HepG2 (cell line): ENCODE data around the gene MRFAP1L1. TPM values are rescaled to one million over a fixed set of nuclear protein-coding genes. Genes with fewer than 3 reads are reported as not detected.
A peak's percentile ranks its signal among the peaks of the same experiment; 100 is the strongest.

Source experiments
- EEA1 ChIP-seq: sonication (generic); formaldehyde crosslinking; IDR thresholded peaks from 2 replicates; pipeline ENCODE4 v1.5.1; 2020; ENCODE audit warnings: mild to moderate bottlenecking, missing genetic modification reagents, borderline replicate concordance
- KLF16 ChIP-seq, 2 experiments: sonication (generic) in 1 of 2; formaldehyde crosslinking in 1 of 2; IDR thresholded peaks; 2 replicates each; pipeline versions ENCODE4 v1.6.1 to v1.8.0; 2016 to 2023; ENCODE audit warnings: missing genetic modification reagents in 2 of 2, missing compliant biosample characterization in 1 of 2
- KMT2A ChIP-seq: sonication (generic); formaldehyde crosslinking; IDR thresholded peaks from 2 replicates; pipeline ENCODE4 v1.4.0; 2020; ENCODE audit warnings: missing genetic modification reagents
- RCOR2 ChIP-seq: IDR thresholded peaks from 2 replicates; pipeline ENCODE4 v1.6.1; 2016; ENCODE audit warnings: missing biosample characterization, missing genetic modification reagents
- RFXAP ChIP-seq: sonication (generic); formaldehyde crosslinking; IDR thresholded peaks from 2 replicates; pipeline ENCODE4 v1.4.0; 2020; ENCODE audit warnings: missing genetic modification reagents, borderline replicate concordance
- SRSF9 ChIP-seq: fragments of 200-400 bp; formaldehyde crosslinking; IDR thresholded peaks from 2 replicates; pipeline ENCODE4 v1.6.1; 2018; ENCODE audit warnings: borderline replicate concordance, mild to moderate bottlenecking, low read depth, low read length; ENCODE audit not compliant: insufficient read depth, poor library complexity, severe bottlenecking
- ZNF101 ChIP-seq: sonication (generic); formaldehyde crosslinking; IDR thresholded peaks from 2 replicates; pipeline ENCODE4 v1.4.0; 2020; ENCODE audit warnings: mild to moderate bottlenecking, low read depth, missing genetic modification reagents, borderline replicate concordance
- ZNF317 ChIP-seq: sonication (generic); formaldehyde crosslinking; IDR thresholded peaks from 2 replicates; pipeline ENCODE4 v1.5.0; 2020; ENCODE audit warnings: mild to moderate bottlenecking, missing genetic modification reagents
- ZNF441 ChIP-seq: sonication (generic); formaldehyde crosslinking; IDR thresholded peaks from 2 replicates; pipeline ENCODE4 v1.7.0; 2021; ENCODE audit warnings: missing genetic modification reagents, borderline replicate concordance
- ZNF543 ChIP-seq: sonication (generic); formaldehyde crosslinking; IDR thresholded peaks from 2 replicates; pipeline ENCODE4 v1.4.0; 2020; ENCODE audit warnings: mild to moderate bottlenecking, missing genetic modification reagents
- ZNF772 ChIP-seq: sonication (generic); formaldehyde crosslinking; IDR thresholded peaks from 2 replicates; pipeline ENCODE4 v1.5.0; 2020; ENCODE audit warnings: mild to moderate bottlenecking, missing genetic modification reagents
- ZNF878 ChIP-seq: sonication (generic); formaldehyde crosslinking; IDR thresholded peaks from 2 replicates; pipeline ENCODE4 v1.8.1; 2023; ENCODE audit warnings: mild to moderate bottlenecking, missing genetic modification reagents, moderate library complexity
- polyA plus RNA-seq, 8 experiments: library from polyadenylated mRNA; depleted of rRNA in 3 of 8; stranded (reverse) in 7 of 8; unstranded in 1 of 8; fragments of >200 nt; fragmentation: Illumina TruSeq in 4 of 8; extraction: Trizol in 4 of 8; gene quantifications; 2 replicates each; pipeline versions ENCODE4 v1.2.1 to v1.2.3, GENCODE V29; 2011 to 2016; ENCODE audit warnings: low read depth in 4 of 8, missing spikeins in 1 of 8, mixed read lengths in 1 of 8; ENCODE audit not compliant: insufficient read depth in 1 of 8
- total RNA-seq, 5 experiments: library from RNA; depleted of rRNA; stranded (reverse); fragments of >200 nt; fragmentation: Illumina TruSeq; extraction: Trizol; gene quantifications; 2 replicates each; pipeline ENCODE4 v1.2.3, GENCODE V29; 2016; ENCODE audit warnings: low read depth in 1 of 5
- TF ChIP-seq, protein P1 (sequence below): IDR thresholded peaks from 2 replicates; pipeline ENCODE4 v1.6.1; 2018; ENCODE audit warnings: missing genetic modification reagents, mild to moderate bottlenecking, missing compliant biosample characterization
- TF ChIP-seq, protein P2 (sequence below): sonication (generic); formaldehyde crosslinking; IDR thresholded peaks from 2 replicates; pipeline ENCODE4 v1.8.1; 2022; ENCODE audit warnings: mild to moderate bottlenecking, missing genetic modification reagents
- TF ChIP-seq, protein P3 (sequence below): sonication (generic); formaldehyde crosslinking; IDR thresholded peaks from 2 replicates; pipeline ENCODE4 v1.5.0; 2020; ENCODE audit warnings: mild to moderate bottlenecking, missing genetic modification reagents
- TF ChIP-seq, protein P4 (sequence below): sonication (generic); formaldehyde crosslinking; IDR thresholded peaks from 2 replicates; pipeline ENCODE4 v1.9.0; 2021; ENCODE audit warnings: mild to moderate bottlenecking, missing genetic modification reagents

Gene MRFAP1L1
- total and polyA plus RNA-seq, 2 of the 13 experiments (the other 11 are each of a cell fraction or from before 2014, with no cell fraction given): 44.8 to 76.6 TPM

DNA sequence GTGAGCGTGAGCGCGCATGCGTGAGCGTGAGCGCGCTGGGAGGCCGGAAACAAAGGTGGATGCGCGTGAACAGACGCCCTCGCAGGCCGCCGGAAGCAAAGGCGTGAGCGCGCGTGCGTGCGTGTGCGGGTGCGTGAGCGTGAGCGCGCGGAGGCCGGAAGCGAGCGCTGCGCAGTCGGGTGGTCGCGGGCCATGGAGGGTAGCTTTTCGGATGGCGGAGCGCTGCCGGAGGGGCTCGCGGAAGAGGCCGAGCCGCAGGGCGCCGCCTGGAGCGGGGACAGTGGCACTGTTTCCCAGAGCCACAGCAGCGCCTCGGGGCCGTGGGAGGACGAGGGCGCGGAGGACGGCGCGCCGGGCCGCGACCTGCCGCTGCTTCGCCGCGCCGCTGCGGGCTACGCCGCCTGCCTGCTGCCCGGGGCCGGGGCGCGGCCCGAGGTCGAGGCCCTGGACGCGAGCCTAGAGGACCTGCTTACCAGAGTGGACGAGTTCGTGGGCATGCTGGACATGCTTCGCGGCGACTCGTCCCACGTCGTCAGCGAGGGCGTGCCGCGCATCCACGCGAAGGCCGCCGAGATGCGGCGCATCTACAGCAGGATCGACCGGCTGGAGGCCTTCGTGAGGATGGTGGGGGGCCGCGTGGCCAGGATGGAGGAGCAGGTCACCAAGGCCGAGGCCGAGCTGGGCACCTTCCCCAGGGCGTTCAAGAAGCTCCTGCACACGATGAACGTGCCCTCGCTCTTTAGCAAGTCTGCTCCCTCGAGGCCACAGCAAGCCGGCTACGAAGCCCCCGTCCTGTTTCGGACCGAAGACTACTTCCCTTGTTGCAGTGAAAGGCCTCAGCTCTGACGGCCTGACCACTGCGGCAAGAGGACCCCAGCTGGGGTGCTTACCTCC, 6.6 kb upstream of the MRFAP1L1 start, which contains the start of gene BLOC1S4 (continued):
- peak; percentile 79 for TF ChIP-seq KMT2A (CRISPR knock-in tag)
- TF ChIP-seq ZNF317 (CRISPR knock-in tag): no peak
- 0 out of 2 replicates have a peak, but pooled peaks have one; percentile 39 for TF ChIP-seq ZNF543 (CRISPR knock-in tag)
- TF ChIP-seq, protein P1, sequence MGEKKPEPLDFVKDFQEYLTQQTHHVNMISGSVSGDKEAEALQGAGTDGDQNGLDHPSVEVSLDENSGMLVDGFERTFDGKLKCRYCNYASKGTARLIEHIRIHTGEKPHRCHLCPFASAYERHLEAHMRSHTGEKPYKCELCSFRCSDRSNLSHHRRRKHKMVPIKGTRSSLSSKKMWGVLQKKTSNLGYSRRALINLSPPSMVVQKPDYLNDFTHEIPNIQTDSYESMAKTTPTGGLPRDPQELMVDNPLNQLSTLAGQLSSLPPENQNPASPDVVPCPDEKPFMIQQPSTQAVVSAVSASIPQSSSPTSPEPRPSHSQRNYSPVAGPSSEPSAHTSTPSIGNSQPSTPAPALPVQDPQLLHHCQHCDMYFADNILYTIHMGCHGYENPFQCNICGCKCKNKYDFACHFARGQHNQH: peak; percentile 72; the same call in 1 of the 2 replicates
- TF ChIP-seq RCOR2 (CRISPR knock-in tag): 0 out of 2 replicates have a peak, but pooled peaks have one; percentile 33
- TF ChIP-seq ZNF101 (CRISPR knock-in tag): no peak
- 0 out of 2 replicates have a peak, but pooled peaks have one; percentile 47 for TF ChIP-seq ZNF772 (CRISPR knock-in tag)
- TF ChIP-seq KLF16 (CRISPR knock-in tag; IDR thresholded peaks at IDR 0.05): peak in 1 of 2 experiments; percentile 30; a peak in 1 of 4 replicates
- no peak for TF ChIP-seq ZNF878 (CRISPR knock-in tag)
- TF ChIP-seq EEA1 (CRISPR knock-in tag): peak; percentile 69
- TF ChIP-seq, protein P2, sequence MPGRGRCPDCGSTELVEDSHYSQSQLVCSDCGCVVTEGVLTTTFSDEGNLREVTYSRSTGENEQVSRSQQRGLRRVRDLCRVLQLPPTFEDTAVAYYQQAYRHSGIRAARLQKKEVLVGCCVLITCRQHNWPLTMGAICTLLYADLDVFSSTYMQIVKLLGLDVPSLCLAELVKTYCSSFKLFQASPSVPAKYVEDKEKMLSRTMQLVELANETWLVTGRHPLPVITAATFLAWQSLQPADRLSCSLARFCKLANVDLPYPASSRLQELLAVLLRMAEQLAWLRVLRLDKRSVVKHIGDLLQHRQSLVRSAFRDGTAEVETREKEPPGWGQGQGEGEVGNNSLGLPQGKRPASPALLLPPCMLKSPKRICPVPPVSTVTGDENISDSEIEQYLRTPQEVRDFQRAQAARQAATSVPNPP: 0 out of 2 replicates have a peak, but pooled peaks have one; percentile 33
- TF ChIP-seq, protein P3, sequence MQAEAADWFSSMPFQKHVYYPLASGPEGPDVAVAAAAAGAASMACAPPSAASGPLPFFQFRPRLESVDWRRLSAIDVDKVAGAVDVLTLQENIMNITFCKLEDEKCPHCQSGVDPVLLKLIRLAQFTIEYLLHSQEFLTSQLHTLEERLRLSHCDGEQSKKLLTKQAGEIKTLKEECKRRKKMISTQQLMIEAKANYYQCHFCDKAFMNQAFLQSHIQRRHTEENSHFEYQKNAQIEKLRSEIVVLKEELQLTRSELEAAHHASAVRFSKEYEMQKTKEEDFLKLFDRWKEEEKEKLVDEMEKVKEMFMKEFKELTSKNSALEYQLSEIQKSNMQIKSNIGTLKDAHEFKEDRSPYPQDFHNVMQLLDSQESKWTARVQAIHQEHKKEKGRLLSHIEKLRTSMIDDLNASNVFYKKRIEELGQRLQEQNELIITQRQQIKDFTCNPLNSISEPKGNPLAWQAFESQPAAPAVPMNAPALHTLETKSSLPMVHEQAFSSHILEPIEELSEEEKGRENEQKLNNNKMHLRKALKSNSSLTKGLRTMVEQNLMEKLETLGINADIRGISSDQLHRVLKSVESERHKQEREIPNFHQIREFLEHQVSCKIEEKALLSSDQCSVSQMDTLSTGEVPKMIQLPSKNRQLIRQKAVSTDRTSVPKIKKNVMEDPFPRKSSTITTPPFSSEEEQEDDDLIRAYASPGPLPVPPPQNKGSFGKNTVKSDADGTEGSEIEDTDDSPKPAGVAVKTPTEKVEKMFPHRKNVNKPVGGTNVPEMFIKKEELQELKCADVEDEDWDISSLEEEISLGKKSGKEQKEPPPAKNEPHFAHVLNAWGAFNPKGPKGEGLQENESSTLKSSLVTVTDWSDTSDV (CRISPR knock-in tag): peak; percentile 50
- peak; percentile 74; the same call in 1 of the 2 replicates for TF ChIP-seq ZNF441
- TF ChIP-seq RFXAP (CRISPR knock-in tag): peak; percentile 20; the same call in 1 of the 2 replicates
- TF ChIP-seq, protein P4, sequence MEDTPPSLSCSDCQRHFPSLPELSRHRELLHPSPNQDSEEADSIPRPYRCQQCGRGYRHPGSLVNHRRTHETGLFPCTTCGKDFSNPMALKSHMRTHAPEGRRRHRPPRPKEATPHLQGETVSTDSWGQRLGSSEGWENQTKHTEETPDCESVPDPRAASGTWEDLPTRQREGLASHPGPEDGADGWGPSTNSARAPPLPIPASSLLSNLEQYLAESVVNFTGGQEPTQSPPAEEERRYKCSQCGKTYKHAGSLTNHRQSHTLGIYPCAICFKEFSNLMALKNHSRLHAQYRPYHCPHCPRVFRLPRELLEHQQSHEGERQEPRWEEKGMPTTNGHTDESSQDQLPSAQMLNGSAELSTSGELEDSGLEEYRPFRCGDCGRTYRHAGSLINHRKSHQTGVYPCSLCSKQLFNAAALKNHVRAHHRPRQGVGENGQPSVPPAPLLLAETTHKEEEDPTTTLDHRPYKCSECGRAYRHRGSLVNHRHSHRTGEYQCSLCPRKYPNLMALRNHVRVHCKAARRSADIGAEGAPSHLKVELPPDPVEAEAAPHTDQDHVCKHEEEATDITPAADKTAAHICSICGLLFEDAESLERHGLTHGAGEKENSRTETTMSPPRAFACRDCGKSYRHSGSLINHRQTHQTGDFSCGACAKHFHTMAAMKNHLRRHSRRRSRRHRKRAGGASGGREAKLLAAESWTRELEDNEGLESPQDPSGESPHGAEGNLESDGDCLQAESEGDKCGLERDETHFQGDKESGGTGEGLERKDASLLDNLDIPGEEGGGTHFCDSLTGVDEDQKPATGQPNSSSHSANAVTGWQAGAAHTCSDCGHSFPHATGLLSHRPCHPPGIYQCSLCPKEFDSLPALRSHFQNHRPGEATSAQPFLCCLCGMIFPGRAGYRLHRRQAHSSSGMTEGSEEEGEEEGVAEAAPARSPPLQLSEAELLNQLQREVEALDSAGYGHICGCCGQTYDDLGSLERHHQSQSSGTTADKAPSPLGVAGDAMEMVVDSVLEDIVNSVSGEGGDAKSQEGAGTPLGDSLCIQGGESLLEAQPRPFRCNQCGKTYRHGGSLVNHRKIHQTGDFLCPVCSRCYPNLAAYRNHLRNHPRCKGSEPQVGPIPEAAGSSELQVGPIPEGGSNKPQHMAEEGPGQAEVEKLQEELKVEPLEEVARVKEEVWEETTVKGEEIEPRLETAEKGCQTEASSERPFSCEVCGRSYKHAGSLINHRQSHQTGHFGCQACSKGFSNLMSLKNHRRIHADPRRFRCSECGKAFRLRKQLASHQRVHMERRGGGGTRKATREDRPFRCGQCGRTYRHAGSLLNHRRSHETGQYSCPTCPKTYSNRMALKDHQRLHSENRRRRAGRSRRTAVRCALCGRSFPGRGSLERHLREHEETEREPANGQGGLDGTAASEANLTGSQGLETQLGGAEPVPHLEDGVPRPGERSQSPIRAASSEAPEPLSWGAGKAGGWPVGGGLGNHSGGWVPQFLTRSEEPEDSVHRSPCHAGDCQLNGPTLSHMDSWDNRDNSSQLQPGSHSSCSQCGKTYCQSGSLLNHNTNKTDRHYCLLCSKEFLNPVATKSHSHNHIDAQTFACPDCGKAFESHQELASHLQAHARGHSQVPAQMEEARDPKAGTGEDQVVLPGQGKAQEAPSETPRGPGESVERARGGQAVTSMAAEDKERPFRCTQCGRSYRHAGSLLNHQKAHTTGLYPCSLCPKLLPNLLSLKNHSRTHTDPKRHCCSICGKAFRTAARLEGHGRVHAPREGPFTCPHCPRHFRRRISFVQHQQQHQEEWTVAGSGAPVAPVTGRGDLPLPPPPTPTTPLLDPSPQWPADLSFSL (CRISPR knock-in tag): no peak
- TF ChIP-seq SRSF9: no peak
